KBM-7 (cell line): ENCODE data around the gene TRANK1.
"Not testable (repeated sequence)": the region's sequence is repeated elsewhere in the genome, so short reads cannot be mapped to it uniquely, and the experiment has no call there.

Experiments used
- DNase-seq: peaks from one replicate; pipeline ENCODE4 v3.0.0-alpha.2; 2015
- in situ Hi-C: fragments of 300-500 bp; cut with MboI; formaldehyde crosslinking; loops from 2 replicates; pipeline ENCODE4 v1.14.3; 2020; ENCODE audit warnings: low sequenced_read_pairs, low pct_unique_long_range_greater_than_20kb, mixed read lengths

TRANK1 gene

GRCh38 chr3:36923981-36924743, 20.7 kb downstream of the TRANK1 start:
- in situ Hi-C loops, result no loop called here
- no peak for DNase-seq

GRCh38 chr3:36923523-36923943, 21.3 kb downstream of the TRANK1 start:
- DNase-seq, result peak; percentile 70
- in situ Hi-C loops, result no loop called here

GRCh38 chr3:36920884-36921567, 23.8 kb downstream of the TRANK1 start:
- no peak for DNase-seq
- in situ Hi-C loops, result no loop called here

- in situ Hi-C loops, result no loop called here
- DNase-seq, result no peak
These were observed 25.3 kb downstream of the TRANK1 start for GRCh38 chr3:36919439-36920160.

- in situ Hi-C loops, result no loop called here
- no peak for DNase-seq
These were observed 26.8 kb downstream of the TRANK1 start for GRCh38 chr3:36918050-36918449.

DNA sequence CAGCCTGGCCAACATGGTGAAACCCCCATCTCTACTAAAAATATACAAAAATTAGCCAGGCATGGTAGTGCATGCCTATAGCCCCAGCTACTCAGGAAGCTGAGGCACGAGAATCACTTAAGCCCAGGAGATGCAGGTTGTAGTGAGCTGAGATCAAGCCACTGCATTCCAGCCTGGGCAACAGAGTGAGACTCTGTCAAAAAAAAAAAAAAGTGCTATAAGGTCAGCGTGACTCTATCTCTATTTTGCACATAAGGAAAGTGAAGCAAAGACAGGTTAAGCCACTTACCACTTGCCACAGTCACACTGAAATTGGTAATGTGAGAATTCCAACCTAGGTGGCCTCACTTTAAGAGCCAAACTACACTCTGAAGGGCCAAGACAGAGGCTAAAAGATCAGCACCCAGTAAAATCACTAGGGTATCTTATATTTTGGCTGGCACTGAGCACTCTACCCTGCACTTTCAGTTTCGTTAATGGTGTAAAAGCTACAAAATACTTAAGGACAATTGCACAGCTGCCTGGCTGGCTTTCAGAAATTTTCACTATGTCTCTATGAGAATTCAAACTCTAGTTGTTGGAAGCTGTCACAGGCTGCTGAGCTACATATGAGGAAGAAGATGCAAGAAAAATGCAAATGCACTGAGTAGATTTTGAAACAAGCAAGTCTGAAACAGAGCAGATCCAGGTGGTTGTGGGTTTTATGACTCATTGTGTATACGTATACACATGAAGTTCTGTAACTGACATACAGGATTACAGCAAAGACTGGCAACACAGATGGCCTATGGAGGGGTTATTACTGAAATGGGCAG, 32.7 kb downstream of the TRANK1 start:
- DNase-seq, result peak; percentile 72
- in situ Hi-C loops, result no loop called here

GRCh38 chr3:36909666-36910065, 35.2 kb downstream of the TRANK1 start:
- in situ Hi-C loops, result no loop called here
- DNase-seq, result no peak

GRCh38 chr3:36909181-36909580, 35.7 kb downstream of the TRANK1 start:
- in situ Hi-C loops, result no loop called here
- DNase-seq, result no peak

DNA sequence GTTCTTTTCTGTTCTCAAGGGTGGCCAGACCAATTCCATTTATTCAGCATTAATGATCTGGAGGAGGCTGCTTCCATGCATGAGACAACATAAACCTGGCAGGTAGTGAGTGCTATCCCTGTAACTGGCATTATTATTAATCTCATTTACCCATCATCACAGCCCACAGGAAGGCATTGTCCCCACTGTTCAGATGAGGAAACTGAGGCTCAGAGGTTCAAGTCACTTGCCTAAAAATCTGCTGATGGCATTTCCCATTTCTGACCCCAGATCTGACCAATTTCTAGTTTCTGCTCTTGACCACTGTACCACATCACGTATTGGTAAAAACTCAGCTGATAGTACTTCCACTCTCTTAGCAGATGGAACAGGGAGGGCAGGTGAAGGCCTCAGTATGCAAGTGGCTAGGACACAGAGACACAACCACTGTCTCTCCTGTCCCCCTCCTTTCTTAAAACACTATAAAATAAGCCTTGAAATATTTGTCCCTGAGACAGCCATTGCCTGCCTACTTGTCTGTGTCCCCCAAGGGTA, 36.1 kb downstream of the TRANK1 start:
- in situ Hi-C loops, result no loop called here

GRCh38 chr3:36907911-36908646, 36.8 kb downstream of the TRANK1 start:
- in situ Hi-C loops, result no loop called here
- peak; percentile 67 for DNase-seq

More for the DNA sequence above, 36.1 kb downstream of the TRANK1 start:
- DNase-seq, result no peak

GRCh38 chr3:36906504-36907149, 38.2 kb downstream of the TRANK1 start:
- peak; percentile 45 for DNase-seq
- in situ Hi-C loops, result no loop called here

GRCh38 chr3:36905545-36905944, 39.3 kb downstream of the TRANK1 start:
- in situ Hi-C loops, result no loop called here
- no peak for DNase-seq

DNA sequence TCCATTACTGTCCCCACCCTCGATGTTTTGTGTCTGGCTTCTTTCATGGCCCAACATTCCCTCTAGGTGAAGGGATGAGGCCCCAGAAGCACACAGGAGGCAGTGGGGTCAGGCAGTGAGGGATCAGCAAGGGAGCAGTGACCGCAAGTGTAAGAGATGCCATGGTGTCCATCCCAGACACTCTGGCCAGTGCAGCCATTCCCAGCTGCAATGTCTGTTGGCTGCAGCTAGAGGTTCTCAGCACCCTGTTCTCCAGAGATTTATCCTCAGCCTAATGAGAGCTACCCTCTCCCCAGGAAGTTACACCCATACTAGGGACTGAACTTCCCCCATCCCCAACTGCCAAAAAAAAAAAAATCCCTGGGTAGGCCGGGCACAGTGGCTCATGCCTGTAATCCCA, 40.2 kb downstream of the TRANK1 start:
- DNase-seq, result peak; percentile 40
- in situ Hi-C loops, result no loop called here

- DNase-seq, in situ Hi-C loops: not testable (repeated sequence)
These were observed 40.8 kb downstream of the TRANK1 start for GRCh38 chr3:36904065-36904464.

- in situ Hi-C loops, result no loop called here
- DNase-seq, result no peak
These were observed 41.6 kb downstream of the TRANK1 start for GRCh38 chr3:36903119-36903882.

- in situ Hi-C loops, result no loop called here
- DNase-seq, result no peak
These were observed 43.3 kb downstream of the TRANK1 start for GRCh38 chr3:36901588-36901987.
